Measurements from ENCODE around the gene PLEKHO2. TPM values are rescaled to one million over a fixed set of nuclear protein-coding genes. Genes with fewer than 3 reads are reported as not detected.

The PLEKHO2 gene
- total RNA-seq, 1 donor from 2014 or later = 4.2 TPM

DNA sequence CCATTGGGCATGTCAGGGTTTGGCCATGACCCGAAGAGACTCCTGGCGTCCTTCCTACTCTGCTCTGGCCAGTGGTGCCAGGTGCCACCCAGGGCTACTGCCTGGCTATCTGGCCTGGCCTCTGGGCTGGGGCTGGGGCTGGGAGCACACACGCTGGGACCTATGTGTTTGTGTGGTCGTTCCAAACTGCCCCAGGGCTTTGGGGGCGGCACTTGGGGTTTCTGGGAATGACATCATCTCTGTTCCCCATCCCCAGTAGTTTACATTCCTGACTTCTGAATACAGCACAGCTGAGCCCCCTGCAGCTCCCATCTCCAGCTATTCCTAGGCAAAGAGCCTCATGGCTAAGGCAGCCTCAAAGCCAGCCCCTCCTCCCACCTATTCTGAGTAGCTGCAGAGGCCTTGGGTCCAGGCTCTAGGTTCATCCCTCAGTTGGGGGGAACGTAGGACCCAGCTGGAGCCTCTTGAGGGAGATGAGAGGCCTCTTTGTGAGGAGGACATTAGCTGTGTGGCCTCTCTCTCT, 24.3 kb downstream of the PLEKHO2 start:
- TF ChIP-seq, protein P1, sequence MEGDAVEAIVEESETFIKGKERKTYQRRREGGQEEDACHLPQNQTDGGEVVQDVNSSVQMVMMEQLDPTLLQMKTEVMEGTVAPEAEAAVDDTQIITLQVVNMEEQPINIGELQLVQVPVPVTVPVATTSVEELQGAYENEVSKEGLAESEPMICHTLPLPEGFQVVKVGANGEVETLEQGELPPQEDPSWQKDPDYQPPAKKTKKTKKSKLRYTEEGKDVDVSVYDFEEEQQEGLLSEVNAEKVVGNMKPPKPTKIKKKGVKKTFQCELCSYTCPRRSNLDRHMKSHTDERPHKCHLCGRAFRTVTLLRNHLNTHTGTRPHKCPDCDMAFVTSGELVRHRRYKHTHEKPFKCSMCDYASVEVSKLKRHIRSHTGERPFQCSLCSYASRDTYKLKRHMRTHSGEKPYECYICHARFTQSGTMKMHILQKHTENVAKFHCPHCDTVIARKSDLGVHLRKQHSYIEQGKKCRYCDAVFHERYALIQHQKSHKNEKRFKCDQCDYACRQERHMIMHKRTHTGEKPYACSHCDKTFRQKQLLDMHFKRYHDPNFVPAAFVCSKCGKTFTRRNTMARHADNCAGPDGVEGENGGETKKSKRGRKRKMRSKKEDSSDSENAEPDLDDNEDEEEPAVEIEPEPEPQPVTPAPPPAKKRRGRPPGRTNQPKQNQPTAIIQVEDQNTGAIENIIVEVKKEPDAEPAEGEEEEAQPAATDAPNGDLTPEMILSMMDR (IDR thresholded peaks at IDR 0.05; ENCODE audit: insufficient read depth, low read length, severe bottlenecking) = no peak
- FAIRE-seq (no peak), DNase-seq (ENCODE audit: low read depth) (no peak)
- Histone ChIP-seq H3K4me3 (ENCODE audit: low read depth, low read length) (no peak overlapping the region), H3K36me3 (ENCODE audit: control insufficient read depth, insufficient read depth, low read length) (peaks cover 3% of the 10 kb centered on the region), H3K27me3 (ENCODE audit: control insufficient read depth, insufficient read depth, low read length) (no peaks in the 10 kb centered on the region)

DNA sequence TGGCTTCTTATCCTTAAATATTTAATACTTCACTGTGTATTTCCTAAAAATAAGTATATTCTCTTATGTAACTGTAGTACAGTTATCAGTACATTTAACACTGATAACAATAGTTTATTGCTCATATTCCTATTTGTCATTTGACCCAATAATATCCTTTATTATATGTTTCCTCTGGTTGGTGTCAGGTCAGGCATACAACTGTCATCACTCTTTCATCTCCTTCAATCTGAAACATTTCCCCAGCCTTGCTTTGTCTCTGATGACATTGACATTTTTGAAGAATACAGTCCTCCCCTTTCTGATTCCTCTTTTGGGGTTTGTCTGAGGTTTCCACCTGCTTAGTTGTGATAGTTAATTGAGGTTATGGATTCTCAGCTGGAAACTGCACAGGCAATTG, 27.8 kb downstream of the PLEKHO2 start:
- Histone ChIP-seq H3K36me3 (ENCODE audit: control insufficient read depth, insufficient read depth, low read length) (no peaks in the 10 kb centered on the region), H3K4me3 (ENCODE audit: low read depth, low read length) (no peak overlapping the region), H3K27me3 (ENCODE audit: control insufficient read depth, insufficient read depth, low read length) (no peaks in the 10 kb centered on the region)
- no peak for FAIRE-seq
- TF ChIP-seq, protein P1 (IDR thresholded peaks at IDR 0.05; ENCODE audit: insufficient read depth, low read length, severe bottlenecking) = no peak
- DNase-seq (ENCODE audit: low read depth) = no peak

DNA sequence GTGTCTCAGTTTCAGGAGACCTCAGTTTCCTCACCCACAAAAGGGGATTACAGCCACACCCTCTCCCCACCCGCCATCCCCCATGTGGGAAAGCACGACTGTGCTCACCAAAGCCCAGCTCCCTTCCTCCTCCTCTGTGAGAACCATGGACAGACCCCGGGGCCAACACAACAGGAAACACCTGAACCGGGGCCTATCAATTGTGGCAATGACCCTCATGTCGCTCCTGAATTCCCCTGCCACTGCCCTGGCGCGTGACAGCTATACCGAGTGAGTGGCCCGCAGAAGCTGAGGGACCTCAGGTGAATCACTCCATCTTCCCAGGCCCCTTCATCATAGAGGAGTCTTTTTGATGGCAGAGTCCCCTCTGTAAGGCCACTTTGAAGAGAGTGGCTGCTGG, 28.6 kb downstream of the PLEKHO2 start:
- H3K4me3 ChIP-seq (ENCODE audit: low read depth, low read length) = no peak overlapping the region
- no peak for FAIRE-seq
- TF ChIP-seq, protein P1 (IDR thresholded peaks at IDR 0.05; ENCODE audit: insufficient read depth, low read length, severe bottlenecking) = no peak
- H3K27me3 ChIP-seq (ENCODE audit: control insufficient read depth, insufficient read depth, low read length) = no peaks in the 10 kb centered on the region
- DNase-seq (ENCODE audit: low read depth) = no peak
- no peaks in the 10 kb centered on the region for H3K36me3 ChIP-seq (ENCODE audit: control insufficient read depth, insufficient read depth, low read length)

DNA sequence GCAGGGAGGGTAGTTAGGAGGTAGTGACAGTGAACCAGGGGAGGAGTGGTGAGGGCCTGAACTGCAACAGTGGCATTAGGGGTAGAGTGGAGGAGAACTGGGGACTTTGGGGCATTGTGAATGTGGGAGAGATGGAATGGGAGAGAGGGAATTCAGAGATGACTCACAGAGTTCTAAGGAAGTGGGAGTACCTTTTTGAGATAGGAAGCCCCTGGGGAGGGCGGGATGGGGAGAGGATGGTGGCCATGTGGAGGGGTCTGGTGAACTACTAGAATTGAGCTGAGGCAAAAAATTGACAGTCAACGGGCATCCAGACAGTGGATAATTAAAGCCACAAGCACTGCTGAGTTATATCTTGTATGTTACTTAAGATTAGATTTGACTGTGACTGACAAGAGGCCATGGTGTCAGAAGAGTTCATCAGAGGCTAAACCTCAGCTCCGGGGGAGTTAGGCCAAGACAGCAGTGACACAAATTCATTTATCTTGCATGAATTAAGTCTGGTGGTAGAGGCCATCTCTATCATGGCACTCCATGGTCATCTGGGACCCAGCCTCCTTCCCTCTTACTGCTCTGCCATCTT, 34.0 kb downstream of the PLEKHO2 start:
- Histone ChIP-seq H3K36me3 (ENCODE audit: control insufficient read depth, insufficient read depth, low read length) (no peaks in the 10 kb centered on the region), H3K27me3 (ENCODE audit: control insufficient read depth, insufficient read depth, low read length) (no peaks in the 10 kb centered on the region), H3K4me3 (ENCODE audit: low read depth, low read length) (no peak overlapping the region)
- DNase-seq (ENCODE audit: low read depth) (no peak), FAIRE-seq (no peak)
- TF ChIP-seq, protein P1 (IDR thresholded peaks at IDR 0.05; ENCODE audit: insufficient read depth, low read length, severe bottlenecking) = no peak

DNA sequence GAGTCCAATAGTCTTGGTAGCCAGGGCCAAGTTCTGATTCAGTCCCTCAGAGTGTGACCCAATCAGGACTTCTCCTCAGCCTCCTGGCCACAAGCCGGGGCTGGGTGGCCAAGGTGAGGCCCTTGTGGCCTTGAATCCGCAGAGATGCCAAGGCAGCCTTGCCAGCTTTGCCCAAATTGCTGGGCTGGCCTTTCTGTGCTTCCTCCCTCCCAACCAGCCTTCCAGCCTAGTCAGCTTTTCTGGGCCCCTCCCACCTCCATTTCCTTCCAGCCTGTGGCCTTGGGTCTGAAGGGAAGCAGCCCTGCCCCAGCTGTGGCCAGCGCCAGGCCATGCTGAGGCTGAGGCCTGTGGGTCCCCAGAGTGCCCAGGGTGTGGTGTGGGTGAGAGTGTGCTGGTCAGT, 35.7 kb downstream of the PLEKHO2 start:
- TF ChIP-seq, protein P1 (IDR thresholded peaks at IDR 0.05; ENCODE audit: insufficient read depth, low read length, severe bottlenecking) = no peak
- Histone ChIP-seq H3K27me3 (ENCODE audit: control insufficient read depth, insufficient read depth, low read length) (no peaks in the 10 kb centered on the region), H3K4me3 (ENCODE audit: low read depth, low read length) (no peak overlapping the region), H3K36me3 (ENCODE audit: control insufficient read depth, insufficient read depth, low read length) (no peaks in the 10 kb centered on the region)
- DNase-seq (ENCODE audit: low read depth) = no peak
- FAIRE-seq = no peak

DNA sequence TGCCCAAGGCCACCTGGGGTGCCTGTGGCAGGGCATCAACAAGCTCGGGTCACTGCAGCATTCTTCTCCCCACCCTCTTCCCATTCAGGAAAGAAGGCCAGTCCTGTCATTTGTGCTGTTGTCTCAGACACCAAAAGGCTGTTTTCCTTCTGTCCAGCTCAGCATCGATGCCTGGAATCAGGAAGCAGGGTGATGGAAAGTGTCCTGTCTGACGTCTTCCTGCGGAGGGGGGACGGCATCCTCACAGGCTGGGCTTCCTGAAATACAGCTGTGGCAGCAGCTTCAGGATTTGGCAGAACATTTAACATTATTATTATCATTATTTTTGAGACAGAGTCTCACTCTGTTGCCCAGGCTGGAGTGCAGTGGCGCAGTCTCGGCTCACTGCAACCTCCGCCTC, 37.0 kb downstream of the PLEKHO2 start:
- TF ChIP-seq, protein P1 (IDR thresholded peaks at IDR 0.05; ENCODE audit: insufficient read depth, low read length, severe bottlenecking) = no peak
- no peak overlapping the region for H3K4me3 ChIP-seq (ENCODE audit: low read depth, low read length)
- FAIRE-seq (no peak), DNase-seq (ENCODE audit: low read depth) (no peak)
- no peaks in the 10 kb centered on the region for H3K36me3 ChIP-seq (ENCODE audit: control insufficient read depth, insufficient read depth, low read length)
- no peaks in the 10 kb centered on the region for H3K27me3 ChIP-seq (ENCODE audit: control insufficient read depth, insufficient read depth, low read length)

Measured in bronchial epithelial cell (primary cell).